Smooth muscle cell (in vitro differentiated cells): ENCODE data around the gene TMCO4. TPM values are rescaled to one million over a fixed set of nuclear protein-coding genes. Genes with fewer than 3 reads are reported as not detected.

Source experiments
- DNase-seq: peaks from one replicate; lab custom pipeline; 2025; ENCODE audit not compliant: unreplicated experiment; lab: John Stamatoyannopoulos, UW
- H2AFZ ChIP-seq: fragments of 200-600 bp; sonication (generic); 2 replicates; pipeline ENCODE4 v1.6.0; 2016; ENCODE audit warnings: antibody characterized with exemption, low read depth, mild to moderate bottlenecking
- H3F3A ChIP-seq: fragments of 200-600 bp; sonication (generic); 2 replicates; pipeline ENCODE4 v1.6.0; 2017; ENCODE audit warnings: antibody characterized with exemption, low read depth
- H3K27ac ChIP-seq: fragments of 200-600 bp; sonication (generic); 2 replicates; pipeline ENCODE4 v1.5.1; 2016; ENCODE audit warnings: low read depth, mild to moderate bottlenecking
- H3K27me3 ChIP-seq: fragments of 200-600 bp; sonication (generic); 2 replicates; pipeline ENCODE4 v1.6.1; 2016; ENCODE audit warnings: low read depth, mild to moderate bottlenecking
- H3K36me3 ChIP-seq: fragments of 200-600 bp; sonication (generic); 2 replicates; pipeline ENCODE4 v1.5.1; 2016; ENCODE audit warnings: low read depth
- H3K4me1 ChIP-seq: fragments of 200-600 bp; sonication (generic); 2 replicates; pipeline ENCODE4 v1.5.1; 2016; ENCODE audit warnings: low read depth
- H3K4me2 ChIP-seq: fragments of 200-600 bp; sonication (generic); 2 replicates; pipeline ENCODE4 v1.6.0; 2016; ENCODE audit warnings: mild to moderate bottlenecking
- H3K4me3 ChIP-seq: fragments of 200-600 bp; sonication (generic); 2 replicates; pipeline ENCODE4 v1.5.1; 2016; ENCODE audit warnings: mild to moderate bottlenecking
- H3K79me2 ChIP-seq: fragments of 200-600 bp; sonication (generic); 2 replicates; pipeline ENCODE4 v1.6.0; 2016; ENCODE audit warnings: low read depth, mild to moderate bottlenecking
- H3K9ac ChIP-seq: fragments of 200-600 bp; sonication (generic); 2 replicates; pipeline ENCODE4 v1.6.0; 2016; ENCODE audit warnings: low read depth
- H3K9me3 ChIP-seq: fragments of 200-600 bp; sonication (generic); replicated peaks from 2 replicates; pipeline ENCODE4 v1.5.1; 2016; ENCODE audit warnings: low read depth
- H4K20me1 ChIP-seq: fragments of 200-600 bp; sonication (generic); 2 replicates; pipeline ENCODE4 v1.6.0; 2016; ENCODE audit warnings: low read depth
- WGBS: methylation state at CpG from one replicate; pipeline ENCODE4 v1.1.7; 2016; ENCODE audit warnings: low lambda C conversion rate; 5-methylcytosine and 5-hydroxymethylcytosine counted together
- polyA plus RNA-seq: library from polyadenylated mRNA; unstranded; fragments of >200 nt; fragmentation: Nextera tagmentation; extraction: Ambion mirVana; gene quantifications from 2 replicates; pipeline ENCODE4 v1.2.1, GENCODE V29; 2016
- total RNA-seq: library from RNA; depleted of rRNA; stranded (reverse); fragments of >200 nt; gene quantifications from 2 replicates; pipeline ENCODE4 v1.2.3, GENCODE V29; 2014
- TF ChIP-seq, protein P1 (sequence below): fragments of 200-600 bp; sonication (generic); IDR thresholded peaks from 2 replicates; pipeline ENCODE4 v1.5.1; 2017; ENCODE audit warnings: borderline replicate concordance, mild to moderate bottlenecking, antibody characterized with exemption; ENCODE audit not compliant: insufficient read depth, poor library complexity, severe bottlenecking

The TMCO4 gene
- total and polyA plus RNA-seq, 2 experiments from 2014 or later, result 5.4 to 6.8 TPM

DNA sequence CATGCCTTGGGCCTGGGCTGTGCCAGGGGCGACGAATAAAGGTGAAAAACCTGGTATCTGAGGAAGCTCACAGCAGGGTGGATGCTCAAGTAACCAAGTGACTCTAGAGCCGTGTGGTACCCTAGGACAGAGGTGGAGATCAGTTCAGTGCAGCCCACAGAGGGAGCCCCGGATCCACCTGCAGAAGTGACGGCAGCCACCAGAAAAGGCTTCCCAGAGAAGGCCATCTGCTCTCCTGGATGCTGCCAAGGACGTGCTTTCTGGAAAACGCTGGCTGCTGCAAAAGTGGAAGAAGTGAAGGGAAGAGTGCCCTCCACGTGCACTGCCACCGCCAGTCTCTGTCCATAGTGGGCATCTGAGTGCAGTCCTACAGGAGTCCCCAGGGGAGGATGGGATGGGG, 27.7 kb downstream of the TMCO4 start:
- 87% methylated on average over 9 of the region's 9 CpGs for WGBS
- Histone ChIP-seq H3K79me2 (no peaks in the 10 kb centered on the region), H3K36me3 (no peaks in the 10 kb centered on the region), H3K4me1 (peaks cover 12% of the 10 kb centered on the region), H3F3A (no peaks in the 10 kb centered on the region), H3K9me3 (no peaks in the 10 kb centered on the region), H2AFZ (no peak overlapping the region), H3K4me3 (no peak overlapping the region), H3K9ac (no peak overlapping the region), H4K20me1 (no peaks in the 10 kb centered on the region), H3K4me2 (no peak overlapping the region), H3K27ac (no peak overlapping the region), H3K27me3 (no peaks in the 10 kb centered on the region)
- TF ChIP-seq, protein P1, sequence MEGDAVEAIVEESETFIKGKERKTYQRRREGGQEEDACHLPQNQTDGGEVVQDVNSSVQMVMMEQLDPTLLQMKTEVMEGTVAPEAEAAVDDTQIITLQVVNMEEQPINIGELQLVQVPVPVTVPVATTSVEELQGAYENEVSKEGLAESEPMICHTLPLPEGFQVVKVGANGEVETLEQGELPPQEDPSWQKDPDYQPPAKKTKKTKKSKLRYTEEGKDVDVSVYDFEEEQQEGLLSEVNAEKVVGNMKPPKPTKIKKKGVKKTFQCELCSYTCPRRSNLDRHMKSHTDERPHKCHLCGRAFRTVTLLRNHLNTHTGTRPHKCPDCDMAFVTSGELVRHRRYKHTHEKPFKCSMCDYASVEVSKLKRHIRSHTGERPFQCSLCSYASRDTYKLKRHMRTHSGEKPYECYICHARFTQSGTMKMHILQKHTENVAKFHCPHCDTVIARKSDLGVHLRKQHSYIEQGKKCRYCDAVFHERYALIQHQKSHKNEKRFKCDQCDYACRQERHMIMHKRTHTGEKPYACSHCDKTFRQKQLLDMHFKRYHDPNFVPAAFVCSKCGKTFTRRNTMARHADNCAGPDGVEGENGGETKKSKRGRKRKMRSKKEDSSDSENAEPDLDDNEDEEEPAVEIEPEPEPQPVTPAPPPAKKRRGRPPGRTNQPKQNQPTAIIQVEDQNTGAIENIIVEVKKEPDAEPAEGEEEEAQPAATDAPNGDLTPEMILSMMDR, result no peak
- DNase-seq, result no peak

DNA sequence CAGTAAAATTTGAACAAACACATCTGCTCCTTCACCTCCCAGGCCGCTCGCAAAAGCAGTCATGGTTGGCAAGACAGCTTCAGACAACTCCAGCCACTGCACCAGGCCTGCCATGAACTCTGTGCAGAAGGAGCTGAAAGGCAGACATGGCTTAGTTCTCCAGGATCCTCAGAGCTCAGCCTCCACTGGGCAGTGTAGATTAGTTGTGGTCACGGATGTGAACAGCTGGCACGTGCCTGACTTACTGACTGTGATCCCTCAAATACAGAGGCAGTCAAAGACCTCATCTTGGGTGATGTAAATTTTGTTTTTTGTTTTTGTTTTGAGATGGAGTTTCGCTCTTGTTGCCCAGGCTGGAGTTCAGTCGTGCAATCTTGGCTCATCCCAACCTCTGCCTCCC, 28.4 kb downstream of the TMCO4 start:
- no peak for DNase-seq
- H3K27ac ChIP-seq, result no peak overlapping the region
- 88% methylated on average over 6 of the region's 6 CpGs for WGBS
- H3K36me3 ChIP-seq, result no peaks in the 10 kb centered on the region
- H3K4me3 ChIP-seq, result no peak overlapping the region
- no peaks in the 10 kb centered on the region for H3K9me3 ChIP-seq
- no peak overlapping the region for H3K9ac ChIP-seq
- H3K4me1 ChIP-seq, result peaks cover 12% of the 10 kb centered on the region
- TF ChIP-seq, protein P1, result no peak
- H3K4me2 ChIP-seq, result no peak overlapping the region
- H3K79me2 ChIP-seq, result no peaks in the 10 kb centered on the region
- no peaks in the 10 kb centered on the region for H3K27me3 ChIP-seq
- H2AFZ ChIP-seq, result no peak overlapping the region
- H4K20me1 ChIP-seq, result no peaks in the 10 kb centered on the region
- H3F3A ChIP-seq, result peaks cover under 1% of the 10 kb centered on the region

DNA sequence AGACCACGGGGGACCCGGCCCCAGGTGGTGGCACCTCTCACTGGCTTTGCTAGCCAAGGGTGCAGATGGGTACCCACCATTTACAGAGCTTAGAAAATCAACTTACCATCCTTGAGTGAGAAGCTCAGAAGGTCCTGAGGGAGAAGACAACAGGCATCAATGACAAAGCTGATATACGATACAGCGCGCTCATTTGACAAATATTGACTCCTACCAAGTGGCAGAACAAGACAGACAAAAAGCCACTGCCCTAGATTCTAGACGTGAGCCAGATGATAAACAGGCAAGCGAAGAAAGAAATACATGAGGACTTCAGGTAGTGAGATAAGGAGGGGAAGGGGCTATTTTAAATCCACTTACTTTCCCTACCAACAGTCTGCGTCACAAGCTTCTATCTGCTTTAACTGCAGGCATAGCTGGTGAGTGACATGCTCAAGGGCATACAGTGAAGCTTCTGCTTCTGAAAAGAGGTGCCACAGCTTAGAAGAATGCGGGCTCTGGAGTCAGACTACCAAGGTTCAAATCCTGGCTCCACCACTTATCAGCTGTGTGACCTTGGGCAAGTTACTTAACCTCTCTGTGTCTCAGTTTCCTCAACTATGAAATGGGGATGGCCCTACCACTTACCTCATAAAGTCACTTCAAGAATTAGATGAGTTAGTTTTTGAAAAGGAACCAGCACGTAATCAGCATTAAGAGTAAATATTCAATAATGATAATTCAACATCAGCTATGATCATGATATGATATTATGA, 29.1 kb downstream of the TMCO4 start:
- Histone ChIP-seq H3F3A (peaks cover 7% of the 10 kb centered on the region), H3K4me3 (no peak overlapping the region), H4K20me1 (no peaks in the 10 kb centered on the region), H3K4me2 (no peak overlapping the region), H3K4me1 (peaks cover 12% of the 10 kb centered on the region), H3K27me3 (no peaks in the 10 kb centered on the region), H3K9ac (no peak overlapping the region), H3K27ac (no peak overlapping the region), H2AFZ (no peak overlapping the region), H3K36me3 (no peaks in the 10 kb centered on the region), H3K79me2 (no peaks in the 10 kb centered on the region), H3K9me3 (no peaks in the 10 kb centered on the region)
- 87% methylated on average over 10 of the region's 10 CpGs for WGBS
- DNase-seq, result no peak
- TF ChIP-seq, protein P1, result no peak

DNA sequence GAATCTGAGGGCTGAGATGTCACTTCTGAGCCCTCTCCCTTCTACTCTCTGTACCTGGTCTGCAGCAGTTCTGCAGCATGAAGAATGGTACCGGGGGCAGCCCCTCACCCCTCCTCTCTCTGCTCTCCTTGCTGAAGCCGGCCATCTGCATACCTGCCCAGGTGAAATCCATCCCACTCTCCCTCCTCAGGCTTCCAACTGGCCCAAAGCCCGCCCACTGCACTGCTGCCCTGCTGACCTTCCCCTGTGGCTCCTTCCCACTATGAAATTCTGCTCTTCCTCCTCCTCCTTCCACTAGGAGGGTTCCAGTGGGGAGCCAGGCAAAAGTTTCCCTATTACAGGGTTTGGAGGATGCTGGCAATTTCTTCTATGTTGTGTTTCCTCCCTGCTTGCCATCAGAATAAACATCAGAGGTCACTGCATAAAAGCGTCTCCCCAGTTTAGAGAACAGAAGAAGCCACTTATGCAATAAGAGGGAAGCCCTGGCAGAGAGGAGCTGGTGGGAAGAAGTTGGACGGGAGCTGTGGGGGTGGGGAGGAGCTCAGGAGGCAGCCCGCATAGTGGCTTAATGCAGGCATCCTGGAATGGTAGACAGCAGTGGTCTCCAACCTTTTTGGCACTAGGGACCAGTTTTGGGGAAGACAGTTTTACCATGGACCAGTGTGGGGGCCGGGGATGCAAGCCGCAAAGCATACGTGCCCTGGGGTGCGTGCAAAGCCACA, 30.3 kb downstream of the TMCO4 start:
- Histone ChIP-seq H2AFZ (no peak overlapping the region), H3F3A (peaks cover 7% of the 10 kb centered on the region), H3K9ac (no peak overlapping the region), H3K79me2 (no peaks in the 10 kb centered on the region), H3K27ac (no peak overlapping the region), H3K27me3 (no peaks in the 10 kb centered on the region), H3K9me3 (no peaks in the 10 kb centered on the region), H3K4me2 (no peak overlapping the region), H3K4me1 (peaks cover 12% of the 10 kb centered on the region), H4K20me1 (no peaks in the 10 kb centered on the region), H3K36me3 (no peaks in the 10 kb centered on the region), H3K4me3 (no peak overlapping the region)
- no peak for DNase-seq
- WGBS, result 74% methylated on average over 10 of the region's 10 CpGs
- TF ChIP-seq, protein P1, result no peak
